ENCODE measurements around the gene MRPS18C. TPM values are rescaled to one million over a fixed set of nuclear protein-coding genes. Genes with fewer than 3 reads are reported as not detected.

MRPS18C gene
- total RNA-seq, 1 experiment from 2014 or later, result 85.4 TPM

GRCh38 chr4:83449009-83449408, 6.8 kb upstream of the MRPS18C start:
- Histone ChIP-seq H2BK20ac (ENCODE audit: low read depth, low read length, poor library complexity, severe bottlenecking) (no peak overlapping the region), H4K5ac (ENCODE audit: insufficient read length, low read depth, low read length) (no peak overlapping the region), H3K27ac (ENCODE audit: insufficient read length, low read depth, low read length) (no peak overlapping the region), H2BK15ac (ENCODE audit: low read depth, low read length) (no peak overlapping the region), H4K91ac (ENCODE audit: insufficient read length, low read depth, low read length) (no peak overlapping the region), H4K8ac (replicated peaks; ENCODE audit: insufficient read length, low read depth, low read length) (no peak overlapping the region), H2BK12ac (ENCODE audit: insufficient read length, low read depth, low read length) (no peak overlapping the region), H3K4me1 (ENCODE audit: insufficient read depth, low read length) (no peaks in the 10 kb centered on the region), H3T11ph (ENCODE audit: low read length) (no peak overlapping the region), H3K9me3 (ENCODE audit: control insufficient read depth, low read depth, low read length) (no peaks in the 10 kb centered on the region), H3K56ac (ENCODE audit: insufficient read length, low read depth, low read length) (no peak overlapping the region), H2BK120ac (ENCODE audit: low read depth, low read length, poor library complexity, severe bottlenecking) (no peak overlapping the region), H3K23me2 (ENCODE audit: insufficient read length, low read depth, low read length, poor library complexity, severe bottlenecking) (no peaks in the 10 kb centered on the region), H3K27me3 (ENCODE audit: insufficient read depth, low read length) (no peaks in the 10 kb centered on the region), H3K4me2 (ENCODE audit: insufficient read depth, insufficient read length, low read length) (no peak overlapping the region), H2AFZ (ENCODE audit: low read length) (no peak overlapping the region), H3K79me2 (ENCODE audit: insufficient read depth, low read length) (no peaks in the 10 kb centered on the region), H3K14ac (ENCODE audit: insufficient read depth, low read length) (no peak overlapping the region), H3K9ac (ENCODE audit: extremely low read depth, insufficient read length, low read length) (no peak overlapping the region), H3K23ac (ENCODE audit: insufficient read length, low read depth, low read length) (no peak overlapping the region), H4K20me1 (ENCODE audit: control insufficient read depth, insufficient read depth, insufficient read length) (no peaks in the 10 kb centered on the region), H2BK5ac (ENCODE audit: insufficient read length, low read length) (no peak overlapping the region), H2AK5ac (ENCODE audit: insufficient read length, low read length) (no peak overlapping the region), H3K79me1 (ENCODE audit: insufficient read depth, low read depth, low read length, poor library complexity, severe bottlenecking) (no peaks in the 10 kb centered on the region), H3K4ac (ENCODE audit: low read depth, low read length) (no peak overlapping the region), H3K18ac (ENCODE audit: insufficient read length, low read depth, low read length) (no peak overlapping the region)
- peaks cover 3 to 21% (median 18%) of the 10 kb centered on the region in 3 experiments; a peak in 6 of 7 replicates for H3K36me3 Mint-ChIP-seq (ENCODE audit: insufficient read depth in 1 of 3, low read depth in 3 of 3)
- WGBS (ENCODE audit: extremely low coverage, insufficient read length, low lambda C conversion rate), result no CpG with 5 or more reads among the region's 2 CpGs
- no peaks in the 10 kb centered on the region for H3K27me3 Mint-ChIP-seq (ENCODE audit: low read depth)
- no peaks in the 10 kb centered on the region for H3K4me1 Mint-ChIP-seq
- H3K9me3 Mint-ChIP-seq, result no peaks in the 10 kb centered on the region
- H3K4me3 Mint-ChIP-seq, result no peak overlapping the region
- H3K27ac Mint-ChIP-seq, result no peak overlapping the region
- no peak for TF ChIP-seq CTCF (conservative IDR thresholded peaks at IDR 0.05)
- DNase-seq, result no peak

Data from H9 (cell line).